Mononuclear cell (primary cell): ENCODE data around the gene CIAPIN1. TPM values are rescaled to one million over a fixed set of nuclear protein-coding genes. Genes with fewer than 3 reads are reported as not detected.
"Not testable (repeated sequence)": the region's sequence is repeated elsewhere in the genome, so short reads cannot be mapped to it uniquely, and the experiment has no call there.

Experiments used
- H3K27me3 ChIP-seq: 2 replicates; pipeline ENCODE4 v1.6.0; 2011; ENCODE audit warnings: low read length, control low read depth; ENCODE audit not compliant: insufficient read depth
- H3K4me1 ChIP-seq: 2 replicates; pipeline ENCODE4 v1.5.1; 2011; ENCODE audit warnings: mild to moderate bottlenecking, low read length, control low read depth; ENCODE audit not compliant: insufficient read depth
- H3K4me3 ChIP-seq: 2 replicates; pipeline ENCODE4 v1.5.1; 2011; ENCODE audit warnings: mild to moderate bottlenecking, low read length, moderate library complexity
- H3K9me3 ChIP-seq: 2 replicates; pipeline ENCODE4 v1.5.1; 2011; ENCODE audit warnings: low read depth, mild to moderate bottlenecking, control low read depth, low read length
- total RNA-seq: library from RNA; depleted of rRNA; stranded (reverse); fragments of >200 nt; gene quantifications from one replicate; pipeline ENCODE4 v1.2.3, GENCODE V29; 2012

Gene CIAPIN1
- total RNA-seq, 1 donor, result 30.6 TPM

DNA sequence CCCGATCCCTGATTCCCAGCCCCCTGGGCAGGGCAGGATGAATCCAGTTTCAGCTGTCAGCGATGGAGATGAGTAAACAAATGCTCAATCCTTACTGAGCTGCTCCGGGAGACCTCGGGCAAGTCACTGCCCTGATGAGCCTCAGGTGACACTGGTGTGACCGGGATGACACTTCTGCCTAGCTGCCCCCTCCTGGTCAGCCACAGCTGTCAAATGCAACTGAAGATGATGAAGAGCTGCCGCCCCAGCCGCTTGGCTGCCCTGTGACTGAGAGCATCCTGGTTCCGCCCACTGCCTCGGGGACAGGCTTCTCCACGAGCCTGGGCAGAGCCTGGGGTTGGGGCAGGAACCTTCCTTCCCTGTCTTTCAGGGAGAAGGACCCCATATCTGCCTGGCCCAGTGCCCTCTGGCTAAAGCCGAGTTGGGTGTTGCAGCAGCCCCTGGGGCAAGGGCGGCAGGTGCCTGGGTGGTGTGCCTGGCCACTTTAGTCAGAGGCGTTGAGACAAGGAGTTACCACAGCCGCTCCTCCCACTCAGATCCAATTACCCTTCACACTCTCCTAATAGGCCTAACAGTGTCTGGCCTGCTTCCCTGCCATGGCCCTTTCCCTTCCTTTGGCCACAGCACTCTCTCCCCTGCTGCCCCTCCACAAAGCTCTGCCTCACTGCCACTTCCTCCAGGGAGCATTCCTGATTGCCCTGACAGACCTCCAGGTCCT, 37.2 kb downstream of the CIAPIN1 start:
- Histone ChIP-seq H3K9me3 (no peaks in the 10 kb centered on the region), H3K4me3 (no peak overlapping the region), H3K27me3 (no peaks in the 10 kb centered on the region), H3K4me1 (peaks cover 19% of the 10 kb centered on the region)

DNA sequence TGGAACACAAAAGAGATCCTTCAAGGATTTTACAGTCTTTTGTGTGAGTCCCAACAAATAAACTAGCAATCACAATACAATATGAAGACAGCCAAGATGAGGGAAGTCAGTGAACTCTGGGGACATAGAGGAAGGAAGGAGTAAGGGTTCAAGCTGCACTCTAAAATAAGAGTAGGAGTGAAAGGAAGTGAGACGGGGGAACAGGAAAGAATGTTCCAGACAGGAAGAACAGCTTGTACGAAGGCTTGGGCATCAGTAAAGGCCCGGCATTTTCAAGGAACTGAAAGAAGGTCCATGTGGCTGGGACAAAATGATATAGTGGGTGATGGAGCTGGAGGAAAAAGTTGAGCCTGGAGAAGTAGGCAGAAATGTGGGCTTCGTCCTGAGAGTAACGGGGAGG, 38.1 kb downstream of the CIAPIN1 start:
- peaks cover 19% of the 10 kb centered on the region for H3K4me1 ChIP-seq
- no peaks in the 10 kb centered on the region for H3K9me3 ChIP-seq
- no peaks in the 10 kb centered on the region for H3K27me3 ChIP-seq
- H3K4me3 ChIP-seq, result no peak overlapping the region

DNA sequence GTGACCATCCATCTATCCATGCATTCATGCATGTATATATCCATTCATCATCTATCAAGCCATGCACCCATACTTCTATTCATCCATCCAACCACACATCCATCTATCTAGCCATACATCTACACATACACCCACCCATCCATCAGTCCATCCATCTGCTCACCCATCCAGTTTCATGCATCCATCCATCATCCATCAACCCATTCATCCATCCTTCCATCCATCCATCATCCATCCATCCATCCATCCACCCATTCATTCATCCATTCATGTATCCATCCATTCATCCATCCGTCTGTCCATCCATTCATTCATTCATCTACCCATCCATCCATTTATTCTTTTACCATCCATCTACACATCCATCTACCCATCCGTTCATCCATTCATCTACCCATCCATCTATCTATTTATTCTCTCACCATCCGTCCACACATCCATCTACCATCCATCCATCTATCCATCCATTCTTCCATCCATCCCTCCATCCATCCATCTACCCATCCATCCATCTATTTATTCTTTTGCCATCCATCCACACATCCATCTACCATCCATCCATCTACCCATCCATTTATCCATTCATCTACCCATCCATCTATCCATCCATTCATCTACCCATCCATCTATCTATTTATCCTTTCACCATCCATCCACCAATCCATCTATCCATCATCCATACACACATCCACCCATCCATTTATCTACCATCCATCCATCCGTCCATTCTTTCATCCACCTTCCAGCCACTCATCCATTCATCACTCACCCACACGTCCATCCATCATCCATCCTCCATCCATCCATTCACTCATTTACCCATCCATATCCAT, 39.4 kb downstream of the CIAPIN1 start:
- peaks cover 15% of the 10 kb centered on the region for H3K4me1 ChIP-seq
- H3K4me3 ChIP-seq, result no peak overlapping the region
- H3K9me3 ChIP-seq, result no peaks in the 10 kb centered on the region
- H3K27me3 ChIP-seq, result no peaks in the 10 kb centered on the region

DNA sequence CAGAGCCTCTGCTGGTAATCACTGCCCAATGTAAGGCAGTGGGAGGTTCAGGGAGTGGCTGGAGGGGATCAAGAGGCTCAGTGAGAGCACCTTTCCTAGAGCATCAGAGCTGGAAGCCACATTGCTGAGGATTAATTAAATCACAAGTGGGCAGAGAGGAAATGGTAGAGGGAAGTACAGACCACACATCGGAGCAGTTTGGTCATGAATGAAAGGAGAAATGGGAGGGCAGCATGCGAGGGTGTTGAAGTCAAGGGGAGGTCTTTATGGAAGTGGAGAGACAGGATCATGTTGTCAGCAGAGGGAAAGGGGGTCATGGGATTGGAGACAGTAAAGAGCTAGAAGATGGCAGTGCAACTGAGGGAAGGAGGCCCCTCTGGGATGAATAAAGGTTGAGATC, 40.3 kb downstream of the CIAPIN1 start:
- peaks cover 15% of the 10 kb centered on the region for H3K4me1 ChIP-seq
- no peaks in the 10 kb centered on the region for H3K9me3 ChIP-seq
- H3K4me3 ChIP-seq, result no peak overlapping the region
- no peaks in the 10 kb centered on the region for H3K27me3 ChIP-seq

DNA sequence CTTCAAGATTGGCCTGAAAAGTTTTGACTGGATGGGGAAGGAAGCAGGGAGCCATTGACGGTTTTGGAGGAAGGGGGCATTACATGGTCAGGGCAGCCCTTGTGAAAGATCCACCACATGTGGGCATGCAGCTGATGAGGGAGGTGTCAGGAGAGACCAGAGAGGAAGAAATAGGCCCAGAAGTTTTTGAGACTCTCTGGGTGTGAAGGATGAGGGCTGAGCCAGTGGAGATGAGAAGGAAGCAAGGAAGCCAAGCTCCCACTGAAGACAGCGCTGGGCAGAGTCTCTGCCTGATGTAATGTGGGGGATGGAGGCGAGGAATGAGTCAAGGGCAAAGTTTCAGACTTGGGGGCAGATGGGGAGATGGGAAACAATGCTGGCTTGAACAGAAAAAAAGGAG, 42.1 kb downstream of the CIAPIN1 start:
- H3K27me3 ChIP-seq, result no peaks in the 10 kb centered on the region
- no peaks in the 10 kb centered on the region for H3K9me3 ChIP-seq
- H3K4me1 ChIP-seq, result peaks cover 15% of the 10 kb centered on the region
- H3K4me3 ChIP-seq, result no peak overlapping the region

DNA sequence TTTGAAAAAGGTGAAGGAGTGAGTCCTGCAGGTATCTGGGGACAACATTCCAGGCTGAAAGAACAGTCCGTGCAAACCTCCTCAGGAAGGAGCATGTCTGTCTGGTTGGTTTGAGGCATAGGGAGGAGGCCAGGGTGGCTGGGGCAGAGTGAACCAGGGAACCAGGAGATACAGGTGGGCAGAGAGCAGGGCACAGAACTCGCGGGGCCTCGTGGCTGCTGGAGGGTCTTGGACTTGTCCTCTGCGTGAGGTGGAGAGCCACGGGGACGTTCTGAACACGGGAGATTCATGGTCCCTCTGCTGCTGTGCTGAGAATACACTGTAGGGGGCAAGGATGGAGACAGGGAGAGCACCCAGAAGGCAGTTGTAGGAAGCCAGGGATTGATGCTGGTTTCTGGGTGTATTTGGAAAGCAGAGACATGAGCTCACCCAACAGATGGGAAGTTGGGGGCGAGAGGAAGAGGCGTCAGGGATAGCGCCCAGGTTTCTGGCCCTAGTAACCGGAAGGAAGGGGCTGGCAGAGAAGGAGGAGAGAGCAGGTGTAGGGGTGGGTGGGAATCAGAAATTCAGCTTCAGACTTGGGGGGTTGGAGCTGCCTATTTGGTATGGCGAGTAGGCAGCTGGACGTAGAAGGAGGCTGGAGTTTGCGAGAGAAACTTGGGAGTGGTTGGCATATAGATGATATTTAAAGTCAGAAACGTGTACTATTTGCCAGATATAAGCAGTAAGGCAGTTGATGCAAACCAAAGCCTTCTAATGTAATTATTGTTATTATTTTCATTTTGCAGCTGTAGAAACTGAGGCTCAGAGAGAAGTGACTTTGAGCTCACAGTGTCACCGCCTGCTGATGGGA, 43.0 kb downstream of the CIAPIN1 start, which contains the start of gene CCL17:
Gene CCL17 (plus strand): TSS at position 803 of the 853 bp plus-strand sequence. CDS start 9,166 bp downstream, outside the sequence.
- Histone ChIP-seq H3K4me1 (peaks cover 12% of the 10 kb centered on the region), H3K4me3 (no peak within 1 kb of the TSS), H3K27me3 (no peaks in the 10 kb centered on the region), H3K9me3 (no peaks in the 10 kb centered on the region)

DNA sequence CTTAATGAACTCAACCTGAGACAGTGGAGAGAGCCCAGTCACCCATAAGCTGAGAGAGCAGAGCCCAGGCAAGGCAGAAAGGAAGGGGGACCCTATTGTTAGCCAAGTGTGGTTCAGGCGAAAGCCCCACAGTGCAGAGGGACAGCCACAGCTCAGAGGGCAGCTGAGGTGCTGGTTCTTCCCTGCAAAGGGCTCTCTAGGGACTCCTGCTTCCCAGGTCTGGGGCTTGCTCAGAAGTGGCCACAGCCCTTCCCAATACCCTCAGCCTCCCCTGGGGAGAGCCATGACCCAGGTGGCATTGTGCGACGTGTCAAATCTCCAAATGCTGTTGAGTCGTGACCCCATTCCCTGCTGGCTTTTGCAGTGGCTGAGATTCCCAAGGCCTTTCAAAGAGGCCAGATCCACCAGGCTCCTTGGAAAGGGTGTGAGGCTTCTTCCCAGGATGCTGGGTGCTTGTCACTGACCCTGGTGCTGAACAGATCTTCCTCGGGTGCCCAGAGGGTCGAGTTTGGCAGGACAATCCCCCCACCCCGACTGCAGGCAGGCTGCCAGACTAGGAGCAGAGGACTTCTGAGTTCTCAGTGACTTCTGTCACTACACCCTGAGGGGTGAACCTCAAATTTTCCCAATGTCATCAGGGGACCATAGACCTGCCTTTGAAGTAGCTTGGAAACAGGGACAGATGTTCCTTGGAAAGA, 45.1 kb downstream of the CIAPIN1 start:
- H3K4me3 ChIP-seq, result no peak overlapping the region
- H3K9me3 ChIP-seq, result no peaks in the 10 kb centered on the region
- H3K4me1 ChIP-seq, result peaks cover 7% of the 10 kb centered on the region
- H3K27me3 ChIP-seq, result no peaks in the 10 kb centered on the region

DNA sequence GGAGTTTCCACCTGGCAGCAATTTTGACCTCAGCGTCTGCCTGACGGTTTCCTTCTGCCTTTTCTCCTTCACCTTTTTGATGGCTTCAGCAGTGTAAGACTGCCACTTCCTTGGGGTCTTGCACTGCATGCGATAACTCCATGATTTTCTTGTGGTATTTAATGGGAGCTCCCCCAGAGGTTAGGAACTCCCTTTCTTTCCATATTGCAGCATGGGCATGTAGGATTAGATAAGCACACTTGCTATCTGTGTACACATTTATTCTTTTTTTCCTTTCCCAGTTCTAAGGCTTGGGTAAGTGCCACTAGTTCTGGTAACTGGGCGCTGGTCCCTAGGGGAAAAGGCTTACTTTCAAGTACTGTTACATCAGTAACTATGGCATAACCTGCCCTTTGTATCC, 49.7 kb downstream of the CIAPIN1 start:
- not testable (repeated sequence) for H3K27me3 ChIP-seq, H3K9me3 ChIP-seq, H3K4me3 ChIP-seq

DNA sequence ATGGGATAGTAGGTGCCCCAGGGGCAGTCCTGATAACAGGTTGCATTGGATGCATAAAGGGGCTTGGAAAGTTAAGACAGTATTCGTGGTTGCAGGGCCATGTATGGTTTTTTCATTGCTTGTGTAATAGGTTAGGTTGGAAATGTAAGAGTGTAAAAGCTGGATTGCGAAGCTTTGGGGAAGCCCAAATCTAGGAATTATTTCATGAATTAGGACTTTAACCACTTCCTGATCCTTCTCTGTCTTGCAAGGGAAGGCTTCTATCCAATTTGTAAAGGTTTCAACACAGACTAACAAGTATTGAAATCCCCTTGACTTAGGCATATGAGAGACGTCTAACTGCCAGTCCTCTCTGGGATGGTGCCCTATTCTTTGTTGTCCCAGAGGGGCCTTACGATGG, 50.4 kb downstream of the CIAPIN1 start:
- Histone ChIP-seq H3K4me3 (no peak overlapping the region), H3K9me3 (no peaks in the 10 kb centered on the region), H3K27me3 (peaks cover 3% of the 10 kb centered on the region), H3K4me1 (no peaks in the 10 kb centered on the region)

More for the DNA sequence above, 49.7 kb downstream of the CIAPIN1 start:
- not testable (repeated sequence) for H3K4me1 ChIP-seq

DNA sequence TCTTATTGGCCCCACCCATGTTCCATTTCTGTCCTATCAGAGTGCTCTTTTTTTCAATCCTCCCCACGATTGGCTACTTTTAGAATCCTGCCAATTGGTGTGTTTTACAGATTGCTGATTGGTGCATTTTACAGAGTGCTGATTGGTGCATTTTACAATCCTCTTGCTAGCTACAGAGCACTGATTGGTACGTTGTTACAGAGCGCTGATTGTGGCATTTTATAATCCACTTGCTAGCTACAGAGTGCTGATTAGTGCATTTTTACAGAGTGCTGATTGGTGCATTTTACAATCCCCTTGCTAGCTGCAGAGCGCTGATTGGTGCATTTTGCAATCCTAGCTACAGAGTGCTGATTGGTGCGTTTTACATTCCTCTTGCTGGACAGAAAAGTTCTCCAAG, 52.2 kb downstream of the CIAPIN1 start:
- H3K4me1 ChIP-seq, result no peaks in the 10 kb centered on the region
- no peaks in the 10 kb centered on the region for H3K9me3 ChIP-seq
- peaks cover 3% of the 10 kb centered on the region for H3K27me3 ChIP-seq
- no peak overlapping the region for H3K4me3 ChIP-seq

DNA sequence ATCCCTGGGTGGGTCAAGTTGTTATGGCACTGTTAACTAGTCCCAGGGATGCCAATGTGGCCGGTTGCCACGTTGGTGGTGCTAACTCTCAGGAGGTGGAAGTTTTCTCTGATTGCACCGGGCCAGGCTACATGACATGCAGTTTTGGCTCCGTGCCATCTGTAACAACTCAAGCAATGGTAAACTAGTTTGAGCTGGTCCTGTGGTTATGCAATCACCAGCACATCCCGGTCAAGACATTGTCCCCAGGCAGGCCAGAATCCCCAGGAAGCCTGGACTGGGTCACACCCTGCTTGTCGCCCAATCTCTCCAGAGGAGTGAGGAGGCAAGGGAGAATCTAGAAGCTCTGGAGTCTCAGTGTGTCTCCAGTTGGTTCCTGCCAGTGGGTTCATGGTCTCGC, 52.7 kb downstream of the CIAPIN1 start:
- peaks cover 3% of the 10 kb centered on the region for H3K27me3 ChIP-seq
- no peak overlapping the region for H3K4me3 ChIP-seq
- H3K4me1 ChIP-seq, result no peaks in the 10 kb centered on the region
- H3K9me3 ChIP-seq, result no peaks in the 10 kb centered on the region

DNA sequence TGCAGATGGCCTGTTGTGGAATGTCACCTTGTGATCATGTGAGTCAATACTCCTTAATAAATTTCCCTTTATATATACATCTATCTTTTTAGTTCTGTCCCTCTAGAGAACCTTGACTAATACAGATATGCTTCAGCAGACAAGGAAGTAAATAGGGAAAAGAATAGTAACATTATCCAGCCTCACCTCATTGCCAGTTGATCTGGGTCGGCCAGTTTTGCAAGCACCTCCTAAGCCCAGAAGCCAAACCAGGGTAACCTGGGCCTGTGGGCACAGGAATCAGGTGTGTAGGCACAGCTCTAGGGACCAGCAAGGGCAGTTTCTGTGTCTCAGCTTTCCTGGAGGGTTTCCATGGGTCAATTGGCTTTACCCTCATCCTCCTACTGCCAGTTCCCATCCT, 54.5 kb downstream of the CIAPIN1 start:
- Histone ChIP-seq H3K9me3 (no peaks in the 10 kb centered on the region), H3K4me1 (no peaks in the 10 kb centered on the region), H3K27me3 (peaks cover 5% of the 10 kb centered on the region), H3K4me3 (no peak overlapping the region)

DNA sequence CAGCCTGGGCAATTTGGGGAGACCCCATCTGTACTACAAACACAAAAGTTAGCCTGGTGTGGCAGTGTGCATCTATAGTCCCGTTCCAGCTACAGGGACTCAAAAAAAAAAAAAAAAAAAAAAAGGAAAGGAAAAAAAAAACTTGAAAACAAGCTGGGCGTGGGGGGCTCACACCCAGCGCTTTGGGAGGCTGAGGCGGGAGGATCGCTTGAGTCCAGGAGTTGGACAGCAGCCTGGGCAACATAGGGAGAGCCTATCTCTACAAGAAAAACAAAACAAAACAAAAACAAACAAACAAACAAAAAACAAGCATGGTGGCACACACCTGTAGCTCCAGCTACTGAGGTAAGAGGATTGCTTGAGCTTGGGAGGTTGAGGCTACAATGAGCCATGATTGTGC, 55.5 kb downstream of the CIAPIN1 start:
- H3K4me3 ChIP-seq, result no peak overlapping the region
- peaks cover 5% of the 10 kb centered on the region for H3K27me3 ChIP-seq
- no peaks in the 10 kb centered on the region for H3K9me3 ChIP-seq
- no peaks in the 10 kb centered on the region for H3K4me1 ChIP-seq

DNA sequence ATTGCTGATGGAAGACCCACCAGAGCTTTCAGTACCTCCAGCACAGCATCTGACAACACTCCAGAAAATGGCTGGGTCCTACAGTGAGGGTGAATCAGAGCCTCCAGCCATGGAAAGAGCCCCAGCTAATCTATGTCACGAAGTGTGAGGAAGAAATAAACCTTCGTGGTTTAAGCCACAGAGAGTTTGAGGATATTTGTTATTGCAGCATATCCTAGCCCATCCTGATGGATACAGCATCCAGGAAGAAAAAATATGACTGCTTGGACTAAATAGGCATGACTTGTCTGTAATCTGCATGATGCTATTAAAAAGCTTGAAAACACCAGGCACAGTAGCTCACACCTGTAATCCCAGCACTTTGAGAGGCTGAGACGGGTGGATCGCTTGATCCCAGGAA, 55.9 kb downstream of the CIAPIN1 start:
- H3K27me3 ChIP-seq, result peaks cover 5% of the 10 kb centered on the region
- H3K9me3 ChIP-seq, result no peaks in the 10 kb centered on the region
- H3K4me3 ChIP-seq, result no peak overlapping the region
- no peaks in the 10 kb centered on the region for H3K4me1 ChIP-seq
